HepG2 (cell line): ENCODE measurements around the gene SRSF1. TPM values are rescaled to one million over a fixed set of nuclear protein-coding genes. Genes with fewer than 3 reads are reported as not detected.

ENCODE experiments used
- GTF2F1 ChIP-seq: fragments of 150-350 bp; IDR thresholded peaks from 2 replicates; pipeline ENCODE4 v1.6.1; 2014; ENCODE audit warnings: low read length
- HNRNPLL ChIP-seq: fragments of 200-400 bp; formaldehyde crosslinking; IDR thresholded peaks from 2 replicates; pipeline ENCODE4 v1.6.1; 2017; ENCODE audit warnings: mild to moderate bottlenecking, low read depth, low read length; ENCODE audit not compliant: poor library complexity, severe bottlenecking
- JUND ChIP-seq: sonication (generic); formaldehyde crosslinking; IDR thresholded peaks from 2 replicates; pipeline ENCODE4 v1.8.0; 2022; ENCODE audit warnings: mild to moderate bottlenecking, missing genetic modification reagents
- KLF15 ChIP-seq: sonication (generic); formaldehyde crosslinking; IDR thresholded peaks from 2 replicates; pipeline ENCODE4 v1.8.1; 2023; ENCODE audit warnings: borderline replicate concordance, mild to moderate bottlenecking, inconsistent platforms, missing genetic modification reagents, mixed read lengths
- MBD4 ChIP-seq: IDR thresholded peaks from 2 replicates; pipeline ENCODE4 v1.6.1; 2012; ENCODE audit warnings: low read length, inconsistent platforms, borderline replicate concordance
- MIER2 ChIP-seq: IDR thresholded peaks from 2 replicates; pipeline ENCODE4 v1.6.1; 2016; ENCODE audit warnings: missing biosample characterization, missing genetic modification reagents
- NFKBIZ ChIP-seq: IDR thresholded peaks from 2 replicates; pipeline ENCODE4 v1.6.1; 2018; ENCODE audit warnings: missing genetic modification reagents, missing compliant biosample characterization
- PITX1 ChIP-seq: sonication (generic); formaldehyde crosslinking; IDR thresholded peaks from 2 replicates; pipeline ENCODE4 v1.5.1; 2020; ENCODE audit warnings: mild to moderate bottlenecking, missing genetic modification reagents
- POGZ ChIP-seq: sonication (generic); formaldehyde crosslinking; IDR thresholded peaks from 2 replicates; pipeline ENCODE4 v1.4.0; 2020; ENCODE audit warnings: mild to moderate bottlenecking, missing genetic modification reagents
- SMAD3 ChIP-seq: sonication (generic); formaldehyde crosslinking; IDR thresholded peaks from 2 replicates; pipeline ENCODE4 v1.4.0; 2020; ENCODE audit warnings: missing genetic modification reagents
- SP5 ChIP-seq: IDR thresholded peaks from 2 replicates; pipeline ENCODE4 v1.6.1; 2016; ENCODE audit warnings: low read depth, borderline replicate concordance
- ZFP36L2 ChIP-seq: sonication (generic); formaldehyde crosslinking; IDR thresholded peaks from 2 replicates; pipeline ENCODE4 v1.4.0; 2020; ENCODE audit warnings: missing genetic modification reagents
- ZFP62 ChIP-seq: sonication (generic); formaldehyde crosslinking; IDR thresholded peaks from 2 replicates; pipeline ENCODE4 v1.4.0; 2020; ENCODE audit warnings: missing genetic modification reagents
- ZNF136 ChIP-seq: sonication (generic); formaldehyde crosslinking; IDR thresholded peaks from 2 replicates; pipeline ENCODE4 v1.8.1; 2022; ENCODE audit warnings: low read depth, mild to moderate bottlenecking, moderate library complexity, missing genetic modification reagents
- ZNF230 ChIP-seq: sonication (generic); formaldehyde crosslinking; IDR thresholded peaks from 2 replicates; pipeline ENCODE4 v1.4.0; 2020; ENCODE audit warnings: mild to moderate bottlenecking, missing genetic modification reagents
- ZNF335 ChIP-seq: sonication (generic); formaldehyde crosslinking; IDR thresholded peaks from 2 replicates; pipeline ENCODE4 v1.4.0; 2020; ENCODE audit warnings: missing genetic modification reagents
- ZNF891 ChIP-seq: sonication (generic); formaldehyde crosslinking; IDR thresholded peaks from 2 replicates; pipeline ENCODE4 v1.5.0; 2020; ENCODE audit warnings: mild to moderate bottlenecking, missing genetic modification reagents
- polyA plus RNA-seq, 8 experiments: library from polyadenylated mRNA; depleted of rRNA in 3 of 8; stranded (reverse) in 7 of 8; unstranded in 1 of 8; fragments of >200 nt; fragmentation: Illumina TruSeq in 4 of 8; extraction: Trizol in 4 of 8; gene quantifications; 2 replicates each; pipeline versions ENCODE4 v1.2.1 to v1.2.3, GENCODE V29; 2011 to 2016; ENCODE audit warnings: low read depth in 4 of 8, missing spikeins in 1 of 8, mixed read lengths in 1 of 8; ENCODE audit not compliant: insufficient read depth in 1 of 8
- total RNA-seq, 5 experiments: library from RNA; depleted of rRNA; stranded (reverse); fragments of >200 nt; fragmentation: Illumina TruSeq; extraction: Trizol; gene quantifications; 2 replicates each; pipeline ENCODE4 v1.2.3, GENCODE V29; 2016; ENCODE audit warnings: low read depth in 1 of 5
- TF ChIP-seq, protein P1 (sequence below): IDR thresholded peaks from 2 replicates; pipeline ENCODE4 v1.6.1; 2016; ENCODE audit warnings: control low read depth
- TF ChIP-seq, protein P2 (sequence below): IDR thresholded peaks from 2 replicates; pipeline ENCODE4 v1.6.1; 2016; ENCODE audit warnings: mild to moderate bottlenecking, missing biosample characterization, missing genetic modification reagents
- TF ChIP-seq, protein P3 (sequence below): sonication (generic); formaldehyde crosslinking; IDR thresholded peaks from 2 replicates; pipeline ENCODE4 v1.5.0; 2020; ENCODE audit warnings: mild to moderate bottlenecking, low read depth, missing genetic modification reagents, borderline replicate concordance
- TF ChIP-seq, protein P4 (sequence below): IDR thresholded peaks from 2 replicates; pipeline ENCODE4 v1.6.1; 2018; ENCODE audit warnings: missing genetic modification reagents, mild to moderate bottlenecking, missing compliant biosample characterization
- TF ChIP-seq, protein P5 (sequence below): sonication (generic); formaldehyde crosslinking; IDR thresholded peaks from 2 replicates; pipeline ENCODE4 v1.5.0; 2020; ENCODE audit warnings: mild to moderate bottlenecking, missing genetic modification reagents, borderline replicate concordance
- TF ChIP-seq, protein P6 (sequence below): sonication (generic); formaldehyde crosslinking; IDR thresholded peaks from 2 replicates; pipeline ENCODE4 v1.5.0; 2020; ENCODE audit warnings: mild to moderate bottlenecking, missing genetic modification reagents, moderate library complexity

SRSF1 gene
- total and polyA plus RNA-seq, 2 of the 13 experiments (the other 11 are each of a cell fraction or from before 2014, with no cell fraction given) = 142 to 445 TPM

DNA sequence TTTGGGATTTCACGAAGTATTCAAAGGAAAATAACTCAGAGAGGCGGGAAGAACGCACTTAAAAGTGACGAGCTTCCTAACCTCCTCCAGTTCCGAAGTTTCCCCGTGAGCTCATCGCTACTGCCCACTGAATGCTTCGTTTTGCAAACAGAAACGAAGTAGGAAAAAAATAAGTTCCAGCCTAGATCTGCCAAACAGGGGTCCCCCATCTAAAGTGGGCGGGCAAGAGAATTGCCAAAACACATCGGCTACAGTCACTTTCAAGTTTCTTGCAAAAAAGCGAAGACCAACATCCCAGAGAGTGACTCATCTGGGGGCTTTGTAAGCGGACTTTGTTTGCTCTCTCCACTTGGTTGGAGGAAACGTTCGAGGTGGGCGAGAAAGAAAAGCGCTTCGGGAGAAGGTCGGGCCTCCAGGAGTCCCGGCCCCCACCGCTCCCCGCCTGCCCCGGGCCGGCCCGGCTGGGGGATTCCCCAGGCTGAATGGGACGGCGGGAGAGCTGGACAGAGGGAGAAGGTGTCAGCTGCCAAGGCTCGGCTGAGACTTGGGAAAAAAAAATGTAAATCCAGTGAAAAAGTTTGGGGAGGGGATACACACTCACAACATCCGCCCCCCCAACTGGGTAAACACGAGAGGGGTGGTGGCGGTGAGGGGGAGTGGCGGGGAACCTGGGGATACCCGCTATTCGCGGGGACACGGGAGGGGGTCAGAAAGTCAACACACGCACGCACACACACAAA lies 20.0 kb downstream of the SRSF1 start (continued):
- TF ChIP-seq JUND (CRISPR knock-in tag) (peak; percentile 66), PITX1 (CRISPR knock-in tag) (peak; percentile 36; the same call in 1 of the 2 replicates), MIER2 (CRISPR knock-in tag) (no peak), ZFP36L2 (CRISPR knock-in tag) (no peak), MBD4 (no peak), ZFP62 (CRISPR knock-in tag) (no peak), ZNF891 (CRISPR knock-in tag) (no peak), NFKBIZ (CRISPR knock-in tag) (0 out of 2 replicates have a peak, but pooled peaks have one; percentile 37), SP5 (peak; percentile 74; the same call in 1 of the 2 replicates), ZNF136 (CRISPR knock-in tag) (peak; percentile 67; the same call in 1 of the 2 replicates), POGZ (CRISPR knock-in tag) (no peak), ZNF335 (CRISPR knock-in tag) (no peak), SMAD3 (no peak), GTF2F1 (no peak), HNRNPLL (peak; percentile 27), ZNF230 (CRISPR knock-in tag) (0 out of 2 replicates have a peak, but pooled peaks have one; percentile 13), KLF15 (CRISPR knock-in tag) (no peak)
- TF ChIP-seq, protein P1, sequence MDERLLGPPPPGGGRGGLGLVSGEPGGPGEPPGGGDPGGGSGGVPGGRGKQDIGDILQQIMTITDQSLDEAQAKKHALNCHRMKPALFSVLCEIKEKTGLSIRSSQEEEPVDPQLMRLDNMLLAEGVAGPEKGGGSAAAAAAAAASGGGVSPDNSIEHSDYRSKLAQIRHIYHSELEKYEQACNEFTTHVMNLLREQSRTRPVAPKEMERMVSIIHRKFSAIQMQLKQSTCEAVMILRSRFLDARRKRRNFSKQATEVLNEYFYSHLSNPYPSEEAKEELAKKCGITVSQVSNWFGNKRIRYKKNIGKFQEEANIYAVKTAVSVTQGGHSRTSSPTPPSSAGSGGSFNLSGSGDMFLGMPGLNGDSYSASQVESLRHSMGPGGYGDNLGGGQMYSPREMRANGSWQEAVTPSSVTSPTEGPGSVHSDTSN (CRISPR knock-in tag) = 0 out of 2 replicates have a peak, but pooled peaks have one; percentile 7
- TF ChIP-seq, protein P2, sequence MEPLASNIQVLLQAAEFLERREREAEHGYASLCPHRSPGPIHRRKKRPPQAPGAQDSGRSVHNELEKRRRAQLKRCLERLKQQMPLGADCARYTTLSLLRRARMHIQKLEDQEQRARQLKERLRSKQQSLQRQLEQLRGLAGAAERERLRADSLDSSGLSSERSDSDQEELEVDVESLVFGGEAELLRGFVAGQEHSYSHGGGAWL = no peak
- TF ChIP-seq, protein P3, sequence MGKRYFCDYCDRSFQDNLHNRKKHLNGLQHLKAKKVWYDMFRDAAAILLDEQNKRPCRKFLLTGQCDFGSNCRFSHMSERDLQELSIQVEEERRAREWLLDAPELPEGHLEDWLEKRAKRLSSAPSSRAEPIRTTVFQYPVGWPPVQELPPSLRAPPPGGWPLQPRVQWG (CRISPR knock-in tag) = no peak
- TF ChIP-seq, protein P4, sequence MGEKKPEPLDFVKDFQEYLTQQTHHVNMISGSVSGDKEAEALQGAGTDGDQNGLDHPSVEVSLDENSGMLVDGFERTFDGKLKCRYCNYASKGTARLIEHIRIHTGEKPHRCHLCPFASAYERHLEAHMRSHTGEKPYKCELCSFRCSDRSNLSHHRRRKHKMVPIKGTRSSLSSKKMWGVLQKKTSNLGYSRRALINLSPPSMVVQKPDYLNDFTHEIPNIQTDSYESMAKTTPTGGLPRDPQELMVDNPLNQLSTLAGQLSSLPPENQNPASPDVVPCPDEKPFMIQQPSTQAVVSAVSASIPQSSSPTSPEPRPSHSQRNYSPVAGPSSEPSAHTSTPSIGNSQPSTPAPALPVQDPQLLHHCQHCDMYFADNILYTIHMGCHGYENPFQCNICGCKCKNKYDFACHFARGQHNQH (CRISPR knock-in tag) = 0 out of 2 replicates have a peak, but pooled peaks have one; percentile 32
- TF ChIP-seq, protein P5, sequence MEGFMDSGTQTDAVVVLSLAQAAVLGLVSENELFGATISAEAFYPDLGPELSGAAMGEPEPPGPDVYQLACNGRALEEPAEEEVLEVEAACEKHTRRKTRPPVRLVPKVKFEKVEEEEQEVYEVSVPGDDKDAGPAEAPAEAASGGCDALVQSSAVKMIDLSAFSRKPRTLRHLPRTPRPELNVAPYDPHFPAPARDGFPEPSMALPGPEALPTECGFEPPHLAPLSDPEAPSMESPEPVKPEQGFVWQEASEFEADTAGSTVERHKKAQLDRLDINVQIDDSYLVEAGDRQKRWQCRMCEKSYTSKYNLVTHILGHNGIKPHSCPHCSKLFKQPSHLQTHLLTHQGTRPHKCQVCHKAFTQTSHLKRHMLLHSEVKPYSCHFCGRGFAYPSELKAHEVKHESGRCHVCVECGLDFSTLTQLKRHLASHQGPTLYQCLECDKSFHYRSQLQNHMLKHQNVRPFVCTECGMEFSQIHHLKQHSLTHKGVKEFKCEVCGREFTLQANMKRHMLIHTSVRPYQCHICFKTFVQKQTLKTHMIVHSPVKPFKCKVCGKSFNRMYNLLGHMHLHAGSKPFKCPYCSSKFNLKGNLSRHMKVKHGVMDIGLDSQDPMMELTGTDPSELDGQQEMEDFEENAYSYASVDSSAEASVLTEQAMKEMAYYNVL (CRISPR knock-in tag) = no peak
- TF ChIP-seq, protein P6, sequence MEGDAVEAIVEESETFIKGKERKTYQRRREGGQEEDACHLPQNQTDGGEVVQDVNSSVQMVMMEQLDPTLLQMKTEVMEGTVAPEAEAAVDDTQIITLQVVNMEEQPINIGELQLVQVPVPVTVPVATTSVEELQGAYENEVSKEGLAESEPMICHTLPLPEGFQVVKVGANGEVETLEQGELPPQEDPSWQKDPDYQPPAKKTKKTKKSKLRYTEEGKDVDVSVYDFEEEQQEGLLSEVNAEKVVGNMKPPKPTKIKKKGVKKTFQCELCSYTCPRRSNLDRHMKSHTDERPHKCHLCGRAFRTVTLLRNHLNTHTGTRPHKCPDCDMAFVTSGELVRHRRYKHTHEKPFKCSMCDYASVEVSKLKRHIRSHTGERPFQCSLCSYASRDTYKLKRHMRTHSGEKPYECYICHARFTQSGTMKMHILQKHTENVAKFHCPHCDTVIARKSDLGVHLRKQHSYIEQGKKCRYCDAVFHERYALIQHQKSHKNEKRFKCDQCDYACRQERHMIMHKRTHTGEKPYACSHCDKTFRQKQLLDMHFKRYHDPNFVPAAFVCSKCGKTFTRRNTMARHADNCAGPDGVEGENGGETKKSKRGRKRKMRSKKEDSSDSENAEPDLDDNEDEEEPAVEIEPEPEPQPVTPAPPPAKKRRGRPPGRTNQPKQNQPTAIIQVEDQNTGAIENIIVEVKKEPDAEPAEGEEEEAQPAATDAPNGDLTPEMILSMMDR (CRISPR knock-in tag) = no peak
